Astrocyte of the hippocampus (primary cell): ENCODE measurements around the gene EMID1.

ENCODE experiments used
- DNase-seq: peaks from one replicate; pipeline ENCODE4 v3.0.0; 2011; ENCODE audit warnings: low read depth, low spot score

Gene EMID1

DNA sequence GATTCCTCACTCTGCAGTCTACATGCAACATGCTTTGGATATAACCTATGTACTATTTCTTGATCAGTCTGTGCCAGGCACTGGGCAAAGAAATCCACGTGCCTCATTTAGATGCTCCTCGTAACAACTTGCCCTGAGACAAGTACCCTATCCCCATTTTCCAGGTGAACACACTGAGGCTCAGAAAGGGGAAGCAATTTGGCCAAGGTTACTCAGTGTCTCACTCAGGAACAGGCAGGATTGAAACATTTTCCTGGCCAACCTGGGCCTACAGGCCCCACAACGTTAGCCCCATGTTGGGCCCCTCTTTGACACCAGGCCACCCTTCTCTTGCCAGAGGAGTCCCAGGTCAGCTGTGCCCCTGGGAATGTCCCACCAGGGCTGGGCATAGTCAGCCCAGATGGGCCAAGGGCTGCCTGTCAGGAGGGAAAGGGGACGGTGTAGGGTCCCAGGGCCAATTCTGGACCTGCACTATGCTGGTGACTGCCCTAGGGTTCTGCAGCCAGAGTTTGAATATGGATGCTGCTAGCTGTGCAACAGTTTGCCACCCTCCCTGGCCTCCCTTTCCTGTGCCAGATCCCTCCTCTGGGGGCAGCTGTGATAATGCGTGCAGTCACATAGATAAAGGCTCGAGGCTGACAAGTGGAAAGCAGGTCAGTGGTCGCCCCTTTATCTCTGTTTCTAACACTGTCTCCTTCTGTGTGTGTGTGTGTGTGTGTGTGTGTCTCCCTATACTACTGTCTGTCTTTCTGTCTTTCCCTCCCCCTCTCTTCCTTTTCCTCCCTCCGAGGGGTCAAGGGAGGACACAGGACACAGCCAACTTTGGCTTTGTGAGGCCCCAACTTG, 10.4 kb upstream of the EMID1 start:
- DNase-seq = no peak

DNA sequence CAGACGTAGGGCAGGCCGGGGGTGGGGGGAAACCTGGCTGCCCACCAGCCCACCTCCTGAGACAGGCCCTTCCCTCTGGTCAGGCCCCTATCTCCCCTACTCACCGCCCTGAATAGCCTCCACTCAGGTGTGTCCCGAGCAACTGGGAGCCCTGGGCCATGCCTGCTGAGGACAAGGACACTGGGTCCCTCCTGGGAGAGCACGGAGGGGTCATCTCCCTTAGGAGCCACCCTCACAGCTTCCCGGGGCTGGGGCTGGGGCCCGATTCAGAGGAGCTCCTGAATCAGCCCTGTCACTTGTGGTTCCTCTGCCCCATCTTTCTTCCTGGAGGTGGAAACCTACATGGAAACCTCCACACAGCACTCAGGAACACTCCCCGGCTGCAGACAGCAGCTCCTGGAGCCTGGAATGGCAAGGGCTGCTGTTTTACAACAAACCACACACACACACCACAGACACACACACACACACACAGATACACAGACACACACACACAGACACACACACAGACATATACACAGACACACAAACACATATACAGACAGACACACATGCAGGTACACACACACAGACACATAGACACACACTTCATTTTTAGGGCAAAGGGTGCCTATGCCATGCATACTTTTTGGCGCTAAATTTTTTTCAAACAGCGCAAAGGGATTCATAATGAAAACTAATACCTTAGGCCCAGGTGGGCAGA, 9.6 kb upstream of the EMID1 start:
- DNase-seq = no peak

DNA sequence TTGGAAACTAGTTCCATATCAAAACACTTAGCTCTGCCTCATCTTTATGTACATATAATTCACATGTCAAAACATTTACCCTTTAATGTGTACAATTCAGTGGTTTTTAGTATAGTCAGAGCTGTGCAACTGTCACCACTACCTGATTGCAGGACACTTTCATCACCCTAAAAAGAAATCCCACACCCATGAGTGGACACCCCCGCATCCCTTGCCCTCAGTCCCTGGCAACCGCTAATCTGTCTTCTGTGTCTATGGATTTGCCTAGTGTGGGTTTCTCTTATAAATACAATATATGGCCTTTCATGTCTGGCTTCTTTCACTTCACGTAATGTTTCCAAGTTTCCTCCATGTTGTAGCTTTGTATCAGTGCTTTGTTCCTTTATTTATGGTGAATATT, 8.6 kb upstream of the EMID1 start:
- DNase-seq = no peak

DNA sequence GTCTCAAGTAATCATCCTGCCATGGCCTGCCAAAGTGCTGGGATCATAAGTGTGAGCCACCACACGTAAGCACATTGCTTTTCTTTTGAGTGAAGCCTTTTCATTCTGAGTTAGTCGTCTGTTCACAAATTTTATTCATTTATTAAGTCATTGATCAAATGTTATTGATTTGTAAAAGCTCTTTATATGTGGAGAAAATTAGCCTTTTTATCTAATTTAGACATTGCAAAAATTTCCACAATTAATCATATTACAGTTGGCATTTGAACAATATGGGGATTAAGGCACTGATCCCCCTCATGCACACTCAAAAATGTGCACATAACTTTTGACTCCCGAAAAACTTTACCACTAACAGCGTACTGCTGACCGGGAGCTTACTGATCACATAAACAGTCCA, 7.5 kb upstream of the EMID1 start:
- DNase-seq = no peak

DNA sequence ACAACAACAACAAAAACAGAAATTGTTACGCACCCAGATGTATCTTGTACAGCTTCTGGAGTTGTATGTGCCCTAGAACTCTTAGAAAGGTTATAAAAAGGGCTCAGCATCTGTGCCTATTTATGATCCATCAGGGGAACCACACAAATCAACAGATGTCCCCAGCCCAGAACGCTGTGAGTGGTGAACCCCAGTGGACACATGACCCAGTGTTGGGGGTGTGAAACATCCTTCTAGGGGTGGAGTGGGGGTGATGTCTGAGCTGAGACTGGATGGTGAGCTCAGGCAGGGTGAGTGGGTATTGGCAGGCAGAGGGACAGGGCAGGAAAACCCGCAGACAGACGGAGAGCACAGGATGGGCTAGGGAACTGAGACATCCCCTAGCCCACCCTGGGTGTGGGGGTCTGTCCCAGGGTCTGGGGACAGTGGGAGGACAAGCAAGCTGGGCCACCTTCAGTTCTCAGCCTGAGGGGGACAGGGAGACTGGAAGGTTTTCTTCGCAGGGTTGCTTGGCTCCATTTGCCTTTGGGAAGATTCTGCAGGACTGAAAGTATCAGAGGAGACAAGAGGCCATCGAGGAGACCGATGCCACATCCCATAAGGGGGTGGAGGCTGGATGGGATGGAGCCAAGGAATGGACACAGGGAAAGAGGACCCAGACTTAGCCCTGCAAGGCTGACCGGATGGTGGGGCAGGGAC, 5.8 kb upstream of the EMID1 start:
- DNase-seq = no peak

DNA sequence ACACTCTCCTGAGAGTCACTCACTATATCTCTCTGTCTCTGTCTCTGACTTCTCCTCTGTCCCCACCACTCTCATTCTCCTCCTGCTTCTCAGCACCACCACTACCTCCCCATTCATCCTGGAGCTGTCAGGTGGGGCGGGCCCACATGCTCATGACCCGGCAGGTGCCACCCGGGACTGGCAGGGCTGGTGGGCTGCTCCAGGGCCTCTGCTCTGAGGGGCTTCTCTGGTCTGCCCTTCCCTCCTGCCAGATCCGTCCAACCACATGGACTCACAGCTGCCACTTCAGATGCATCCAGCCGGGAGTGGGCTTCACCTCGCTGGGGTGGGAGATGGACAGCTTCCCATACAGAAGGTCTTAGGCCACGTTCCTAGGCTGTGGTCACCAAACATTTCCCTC, 4.8 kb upstream of the EMID1 start:
- no peak for DNase-seq

DNA sequence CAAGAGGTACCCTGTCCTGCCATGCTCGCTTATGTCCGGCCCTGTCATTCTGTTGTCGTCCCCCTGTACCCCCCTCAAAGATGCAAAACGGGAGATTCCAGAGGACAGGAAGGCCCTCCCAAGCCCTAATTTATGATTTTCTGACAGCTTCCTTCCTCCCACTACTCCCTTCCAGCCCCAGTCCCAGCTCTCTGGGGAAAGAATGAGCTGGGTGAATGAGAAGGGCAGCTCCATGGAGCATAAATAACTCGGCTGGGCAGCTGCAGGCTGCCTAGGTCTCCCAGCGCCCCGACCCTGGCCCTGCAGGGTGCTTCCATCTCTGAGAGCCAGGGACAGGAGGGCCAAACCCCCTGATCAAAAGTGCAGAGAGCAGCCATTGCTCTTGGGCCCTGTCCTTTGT, 3.9 kb upstream of the EMID1 start:
- no peak for DNase-seq

DNA sequence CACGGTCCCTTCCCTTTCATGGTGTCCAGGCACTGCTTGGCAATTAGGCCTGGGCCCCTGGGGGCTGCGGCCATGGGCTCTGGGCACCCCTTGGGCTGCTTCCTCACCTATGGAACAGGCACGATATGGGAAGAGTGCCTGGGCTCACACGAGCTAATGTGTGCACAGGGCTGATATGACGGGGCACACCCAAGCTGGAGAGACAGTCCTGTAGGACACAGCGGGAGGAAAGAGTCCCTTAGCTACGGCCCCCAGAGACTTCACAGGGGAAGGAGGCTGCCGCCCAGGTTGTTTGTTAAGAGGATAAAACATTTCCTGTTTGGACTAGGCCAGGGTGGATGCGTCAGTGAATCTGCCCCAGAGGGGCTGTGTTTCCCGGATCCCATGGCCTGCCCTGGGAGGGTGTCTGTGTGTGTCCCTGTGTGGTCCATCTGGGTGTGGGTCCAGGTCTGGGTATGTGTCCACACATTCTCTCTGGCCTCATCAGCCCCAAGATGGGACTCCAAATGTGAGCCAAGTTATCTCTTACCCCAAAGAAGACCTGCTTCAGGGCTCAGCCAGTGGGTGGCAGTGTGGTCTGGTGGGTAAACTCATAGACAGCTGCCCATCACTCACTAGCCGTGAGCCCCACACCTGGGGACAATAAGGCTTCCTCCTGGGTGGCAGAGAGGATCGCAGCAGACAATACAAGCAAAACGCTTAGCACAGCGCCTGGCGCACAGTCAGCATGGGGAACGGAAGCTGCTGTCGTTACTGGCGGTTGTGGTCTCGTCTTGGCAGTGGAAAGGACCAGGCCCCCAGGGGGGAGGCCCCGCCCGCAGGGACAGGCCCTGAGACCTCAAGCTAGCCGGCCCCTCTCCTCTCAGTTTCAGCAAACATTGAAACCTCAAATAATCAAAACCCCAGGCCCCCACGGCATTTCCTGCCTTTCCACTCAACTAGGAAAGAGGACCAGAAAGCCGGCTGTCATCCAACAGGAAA, 3.2 kb upstream of the EMID1 start:
- DNase-seq = peak; percentile 68

DNA sequence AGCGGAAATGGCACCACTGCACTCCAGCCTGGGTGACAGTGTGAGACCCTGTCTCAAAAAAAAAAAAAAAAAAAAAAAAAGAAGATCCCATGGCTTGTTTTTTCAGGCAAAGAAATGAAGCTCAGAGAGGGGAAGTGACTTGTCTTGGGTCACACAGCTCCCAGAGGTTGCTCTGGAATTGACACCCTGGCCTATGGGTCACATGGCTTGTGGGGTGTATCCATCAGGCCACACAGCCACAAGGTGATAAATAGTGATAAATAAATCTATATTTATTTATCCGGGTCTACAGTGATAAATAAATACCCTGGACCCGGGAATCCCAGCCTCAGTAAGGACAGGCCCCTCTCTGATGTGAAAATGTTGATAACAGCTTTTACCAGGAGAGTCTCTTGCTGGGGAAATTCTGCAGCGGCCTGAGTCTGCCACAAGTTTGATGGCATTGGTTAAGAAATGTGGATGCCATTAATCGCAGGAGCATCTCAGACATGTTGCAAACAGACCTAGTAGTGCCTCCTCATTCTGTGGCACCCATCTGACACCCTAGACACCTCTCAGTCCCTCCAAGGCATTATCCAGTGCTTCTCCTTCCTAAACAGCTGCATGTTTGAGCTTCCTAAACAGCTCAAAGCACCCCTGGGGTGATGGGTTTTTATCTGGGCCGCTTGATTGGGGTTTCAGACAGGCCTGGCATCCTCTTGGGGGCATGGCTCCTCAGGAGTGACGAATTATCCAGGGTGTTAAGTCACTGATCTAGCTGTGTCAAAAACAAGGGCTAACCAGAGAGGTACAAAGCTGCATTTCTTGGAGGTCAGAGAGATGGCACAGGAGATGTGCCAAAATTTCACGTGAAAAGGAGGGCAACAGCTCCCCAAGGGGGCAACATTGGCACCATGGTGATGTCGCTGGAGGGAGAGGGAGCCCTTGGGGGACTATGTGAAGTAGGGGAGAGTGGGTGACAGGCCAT, 1.9 kb upstream of the EMID1 start:
- no peak for DNase-seq

DNA sequence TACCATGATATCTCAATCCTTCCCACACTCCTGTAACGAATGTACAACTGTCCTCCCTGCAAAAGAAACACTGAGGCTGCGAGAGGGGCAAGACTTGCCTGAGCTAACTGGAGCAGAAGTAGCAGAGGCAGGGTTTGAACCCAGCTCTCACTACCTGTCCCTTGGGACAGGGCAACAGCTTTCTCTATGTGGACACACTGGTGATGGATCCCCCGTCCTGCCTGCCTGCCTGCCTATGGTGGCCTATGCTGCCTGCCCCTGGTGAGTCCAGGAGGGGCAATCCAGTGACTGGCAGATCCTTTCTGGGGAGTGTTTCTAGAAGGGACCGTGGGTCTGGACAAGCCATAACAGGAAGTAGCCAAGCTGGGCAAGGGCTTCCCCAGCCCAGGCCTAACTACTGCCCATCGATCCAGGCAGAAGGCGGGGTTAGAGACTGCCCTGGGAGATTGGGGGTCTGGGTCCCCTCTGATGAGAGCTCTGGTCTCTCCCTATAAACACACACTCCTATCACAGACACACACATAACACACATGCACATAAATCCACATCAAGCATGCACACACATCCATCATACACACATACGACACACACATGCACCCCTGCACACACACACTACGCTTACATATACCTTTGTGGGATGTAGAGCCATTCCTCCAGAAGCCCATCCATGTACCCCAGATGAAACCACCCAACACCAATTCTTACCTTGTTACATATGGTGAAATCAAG, 1.1 kb upstream of the EMID1 start:
- DNase-seq = no peak

DNA sequence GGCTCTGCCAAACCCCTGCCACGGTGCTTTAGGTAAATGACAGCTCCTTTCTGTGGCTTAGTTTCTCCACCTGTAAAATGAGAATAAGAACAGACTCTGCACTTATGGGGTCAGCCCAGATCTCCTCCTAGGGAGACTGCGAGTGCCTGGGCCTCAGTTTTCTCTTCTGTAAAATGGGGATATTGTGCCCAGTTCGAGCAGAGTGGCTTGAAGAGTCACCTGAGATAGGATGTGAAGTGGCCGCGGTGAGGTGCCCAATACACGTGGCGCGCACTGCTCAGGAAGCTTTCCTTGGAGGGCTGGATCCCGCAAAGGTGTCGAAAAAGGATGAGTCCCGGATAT, 473 bp upstream of the EMID1 start:
- DNase-seq = no peak

DNA sequence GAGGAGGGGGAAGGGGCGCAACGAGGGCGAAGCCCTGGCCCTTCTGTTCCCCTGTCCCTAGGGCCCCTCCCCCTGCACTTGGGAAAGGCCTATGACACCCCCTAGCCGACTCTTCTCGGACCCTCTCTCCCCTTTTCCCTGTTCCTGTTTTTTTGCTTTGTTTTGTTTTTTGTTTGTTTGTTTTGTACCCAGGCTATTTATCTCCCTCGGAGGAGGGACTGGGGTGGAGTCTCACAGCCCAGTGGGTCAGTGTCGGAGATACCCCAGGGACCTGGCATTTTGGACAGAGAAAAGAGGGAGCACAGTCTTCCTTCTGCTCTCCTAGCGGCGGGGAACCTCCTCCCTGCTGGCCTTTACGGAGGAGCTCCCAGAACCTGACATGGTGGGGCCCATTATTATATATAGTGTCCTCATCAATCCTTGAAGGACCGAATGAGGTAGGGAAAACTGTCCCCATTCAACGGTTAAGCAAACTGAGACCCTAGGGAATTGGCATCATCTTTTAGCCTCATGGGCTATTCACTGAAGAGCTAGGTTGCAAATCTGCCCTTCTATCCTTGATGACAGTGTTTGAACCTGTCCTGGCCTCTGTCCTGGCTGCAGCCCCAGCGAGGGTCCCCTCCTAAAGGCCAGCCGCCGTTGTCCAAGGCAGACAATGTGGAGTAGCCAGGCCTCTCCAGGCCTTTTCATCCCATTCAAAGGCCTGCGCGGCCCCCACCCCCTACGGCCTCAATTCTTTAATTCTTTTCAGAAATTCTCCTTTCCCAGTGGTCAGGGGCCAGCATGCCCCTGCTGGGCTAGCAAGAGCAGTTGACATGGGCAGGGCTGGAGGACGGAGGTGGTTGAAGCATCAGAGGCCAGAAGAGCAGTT, 911 bp downstream of the EMID1 start:
- no peak for DNase-seq

DNA sequence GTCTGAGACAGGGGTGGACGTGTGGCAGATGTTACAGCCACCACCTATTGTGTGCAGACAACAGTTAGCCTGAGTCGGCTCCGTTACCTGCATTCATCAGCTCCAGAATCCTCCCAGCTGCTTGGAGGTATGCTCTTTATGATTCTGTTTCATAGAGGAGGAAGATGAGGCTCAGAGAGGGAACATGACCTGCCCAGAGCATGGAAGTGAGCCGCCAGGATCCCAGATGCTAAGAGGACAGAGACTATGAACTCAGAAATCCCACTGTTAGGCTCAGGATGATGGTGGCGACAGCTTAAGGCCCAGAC, 1.5 kb downstream of the EMID1 start:
- no peak for DNase-seq

DNA sequence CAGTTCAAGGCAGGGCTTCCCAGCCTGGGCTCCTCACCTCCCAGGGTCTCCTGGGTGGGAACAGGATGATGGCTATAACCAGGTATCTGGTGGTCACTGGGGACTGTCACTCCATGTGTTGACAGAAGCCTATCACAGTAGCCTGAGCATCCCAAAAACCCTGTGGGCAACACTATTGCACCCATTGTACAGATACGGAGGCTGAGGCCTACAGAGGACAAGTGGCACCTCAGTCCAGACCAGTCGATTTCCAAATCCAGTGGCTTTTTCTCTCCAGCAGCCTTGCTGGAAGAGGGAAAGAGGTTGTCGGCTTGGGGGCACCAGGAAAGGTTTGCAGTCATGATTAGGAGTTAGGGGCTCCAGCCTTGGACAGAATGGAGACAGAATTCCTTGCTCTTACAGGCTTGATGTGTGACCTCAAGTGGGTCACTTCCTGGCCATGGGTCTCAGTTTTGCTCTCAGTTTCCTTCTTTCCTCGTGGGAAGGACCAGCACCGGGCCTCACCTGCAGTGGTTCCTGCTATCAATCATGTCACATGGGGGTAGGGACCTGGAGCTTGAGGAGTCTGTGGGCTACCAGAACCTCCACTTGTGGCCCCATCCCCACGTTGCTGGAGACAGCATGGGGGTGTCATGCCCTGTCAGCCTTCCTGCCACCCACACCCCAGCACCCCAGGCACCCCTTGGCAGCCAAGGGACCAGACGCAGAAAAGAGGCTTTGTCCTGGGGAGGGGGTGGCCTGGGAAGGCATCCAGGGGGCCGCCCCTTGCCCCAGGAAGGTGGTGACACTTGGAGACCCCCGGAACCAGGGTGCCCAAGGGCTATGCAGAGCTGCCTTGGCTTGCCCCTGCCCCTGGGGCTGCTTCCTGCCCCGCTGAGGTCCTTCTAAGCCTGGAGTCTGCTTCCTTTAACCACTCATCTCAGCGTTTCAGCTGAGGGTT, 2.1 kb downstream of the EMID1 start:
- no peak for DNase-seq

DNA sequence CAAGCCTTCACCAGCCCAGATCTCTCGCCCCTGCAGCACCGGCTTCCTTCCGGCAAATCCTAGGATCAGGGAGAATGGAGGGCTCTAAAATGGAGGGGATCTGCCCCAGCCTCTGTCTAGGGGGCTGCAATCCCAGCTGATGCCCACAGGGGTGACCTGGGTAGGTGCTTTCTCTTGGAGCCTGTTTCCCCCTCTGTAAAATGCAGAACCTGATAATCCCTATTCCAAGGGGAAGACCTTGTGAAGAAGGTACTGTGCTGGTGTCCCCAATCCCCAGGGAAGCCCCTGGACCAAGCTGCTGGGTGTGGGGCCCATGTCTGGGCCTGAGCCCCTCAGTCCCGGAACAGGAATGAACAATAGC, 2.8 kb downstream of the EMID1 start:
- no peak for DNase-seq

DNA sequence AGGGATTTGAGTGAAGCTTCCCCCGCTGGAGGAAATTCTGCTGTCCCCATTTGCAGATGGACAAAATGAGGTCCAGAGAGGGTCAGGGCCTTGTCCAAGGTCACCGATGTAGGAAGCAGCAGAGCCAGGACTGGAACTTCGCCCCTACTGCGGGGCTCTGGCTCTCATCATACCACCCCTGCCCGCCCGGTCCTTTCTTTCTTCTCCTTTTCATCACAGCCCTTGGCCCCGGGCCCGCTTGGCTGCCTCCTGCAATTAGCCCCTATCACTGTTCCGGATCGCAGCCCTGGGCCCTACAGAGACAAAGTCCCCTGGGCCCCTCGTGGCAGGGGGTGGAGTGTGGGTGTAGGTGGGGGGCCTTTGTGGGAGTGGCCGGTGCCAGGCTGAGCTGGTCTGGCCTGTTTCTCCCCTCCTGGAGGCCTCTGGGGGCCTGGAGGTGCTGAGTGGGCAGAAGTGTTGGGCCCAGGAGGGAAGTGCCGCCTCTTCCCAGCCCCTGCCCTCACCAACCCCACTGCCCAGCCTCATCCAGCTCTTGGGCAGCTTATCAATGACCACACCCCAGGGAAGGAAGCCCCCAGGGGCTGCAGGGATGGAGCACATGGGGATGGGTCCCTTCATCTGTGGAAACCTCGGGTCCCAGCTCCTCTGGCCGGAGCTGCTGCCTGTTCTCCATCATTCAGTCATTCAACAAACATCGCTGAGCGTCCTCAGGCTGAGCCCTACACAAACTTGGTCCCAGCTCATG, 3.4 kb downstream of the EMID1 start:
- no peak for DNase-seq

DNA sequence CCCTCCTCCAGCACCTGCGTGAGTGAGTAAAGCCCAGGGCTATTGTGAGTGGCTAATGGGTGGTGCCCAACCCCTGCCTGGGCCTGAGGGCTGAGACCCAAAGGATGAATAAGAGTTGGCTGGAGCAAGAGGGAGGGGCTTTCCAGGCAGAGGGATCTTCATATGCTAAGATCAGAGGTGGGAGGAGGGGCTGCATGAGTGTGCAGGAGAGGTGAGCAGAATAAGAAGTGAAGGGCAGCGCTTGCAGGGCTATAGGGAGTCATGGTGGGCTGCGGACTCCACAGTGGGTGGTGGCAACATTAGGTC, 3.9 kb downstream of the EMID1 start:
- DNase-seq = no peak
